EH (cell line): ENCODE results near the gene MRGPRF.
"Not testable (repeated sequence)": the region's sequence is repeated elsewhere in the genome, so short reads cannot be mapped to it uniquely, and the experiment has no call there.

Experiments used
- DNase-seq: peaks from one replicate; pipeline ENCODE4 v3.0.0-alpha.2; 2015; ENCODE audit warnings: low read depth

Gene MRGPRF

DNA sequence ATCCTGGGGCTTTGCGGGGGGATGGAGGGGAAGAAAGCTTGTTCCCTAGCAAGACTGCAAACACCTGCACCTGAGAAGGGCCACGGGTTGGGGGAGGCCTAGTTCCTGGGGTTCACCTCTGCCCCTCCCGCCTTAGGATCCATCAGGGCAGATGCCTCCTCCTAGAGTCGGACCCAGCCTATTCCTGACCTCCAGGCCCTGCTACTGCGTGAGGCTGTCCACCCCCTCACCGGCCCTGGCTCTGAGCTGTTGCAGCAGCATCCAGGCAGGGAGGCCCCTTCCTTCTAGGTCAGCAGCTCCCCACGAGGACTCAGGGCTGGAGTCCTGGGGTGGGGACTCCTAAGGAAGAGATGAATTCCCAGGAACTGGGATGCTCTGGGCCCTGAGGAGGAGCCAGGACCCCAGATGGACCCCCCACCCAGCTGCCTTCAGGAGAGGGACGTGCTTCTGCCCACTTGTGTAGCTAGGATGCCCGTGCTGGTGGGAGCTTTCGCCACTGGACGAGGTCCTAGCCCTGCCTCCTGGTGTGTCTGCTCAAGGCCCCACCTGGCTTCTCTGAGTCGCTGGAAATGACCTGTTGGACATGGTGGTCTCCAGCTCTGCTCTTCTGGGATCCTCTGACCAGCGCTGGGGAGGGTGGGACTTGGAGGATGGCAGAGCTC lies 10.3 kb downstream of the MRGPRF start:
- no peak for DNase-seq

DNA sequence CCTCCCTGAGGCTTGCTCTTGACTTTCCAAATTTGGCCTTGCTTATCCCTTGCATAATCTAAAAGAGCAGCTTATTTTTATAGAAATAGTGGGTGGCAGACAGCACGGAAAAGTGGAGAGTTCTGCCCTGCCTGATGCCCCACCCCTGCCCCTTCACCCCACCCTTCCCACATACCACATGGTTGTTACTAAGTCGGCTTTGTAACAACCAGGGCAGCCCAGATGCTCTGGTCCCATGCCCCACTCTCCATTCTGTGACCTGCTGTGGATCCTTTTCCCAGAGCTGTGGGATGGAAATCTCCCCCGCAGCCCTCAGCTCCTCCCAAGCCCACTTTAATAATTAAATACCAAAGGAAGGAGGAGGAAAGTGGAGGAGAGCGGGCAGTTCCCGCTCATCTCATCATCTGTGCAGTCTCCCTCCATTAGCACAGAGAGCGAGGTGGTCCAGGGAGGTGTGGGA lies 10.9 kb downstream of the MRGPRF start:
- peak; percentile 47 for DNase-seq

DNA sequence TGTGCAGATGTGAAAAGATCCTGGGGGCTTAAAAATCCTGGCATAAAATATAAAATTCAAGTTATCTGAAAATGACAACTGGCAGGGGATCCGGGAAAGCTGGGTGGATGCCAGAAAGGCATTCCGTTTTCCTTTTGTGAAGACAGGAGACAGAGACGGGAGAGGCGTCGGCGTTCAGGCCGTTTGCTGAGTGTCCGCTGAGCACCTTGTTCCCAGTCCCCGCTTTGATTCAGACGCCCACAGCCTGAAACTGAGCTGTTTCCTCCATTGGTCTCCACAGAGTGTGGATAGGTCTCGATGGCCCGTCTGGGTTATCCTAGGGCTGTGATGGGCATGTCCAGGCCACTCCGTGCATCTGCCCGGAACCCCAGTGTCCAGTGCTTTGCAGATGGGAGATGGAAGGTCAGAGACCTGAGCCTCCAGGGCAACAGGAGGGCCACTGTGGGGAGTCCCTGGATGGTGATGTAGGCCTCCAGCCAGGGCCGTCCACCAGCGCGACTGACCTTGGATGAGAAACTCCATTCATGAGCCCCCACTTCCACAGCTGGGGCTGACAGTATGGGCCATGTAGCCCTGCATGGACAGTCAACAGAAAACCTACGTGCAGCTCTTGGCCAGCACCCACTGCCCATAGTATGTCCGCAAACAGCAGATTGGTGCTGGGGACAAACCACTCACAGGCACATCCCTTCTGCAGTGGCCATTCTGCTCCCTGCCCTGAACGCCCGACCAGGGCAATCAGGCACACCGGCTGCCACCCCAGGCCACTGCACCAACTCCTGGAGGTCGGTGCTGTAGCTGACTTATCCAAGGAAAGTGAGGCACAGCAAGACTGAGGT lies 11.6 kb downstream of the MRGPRF start:
- no peak for DNase-seq

DNA sequence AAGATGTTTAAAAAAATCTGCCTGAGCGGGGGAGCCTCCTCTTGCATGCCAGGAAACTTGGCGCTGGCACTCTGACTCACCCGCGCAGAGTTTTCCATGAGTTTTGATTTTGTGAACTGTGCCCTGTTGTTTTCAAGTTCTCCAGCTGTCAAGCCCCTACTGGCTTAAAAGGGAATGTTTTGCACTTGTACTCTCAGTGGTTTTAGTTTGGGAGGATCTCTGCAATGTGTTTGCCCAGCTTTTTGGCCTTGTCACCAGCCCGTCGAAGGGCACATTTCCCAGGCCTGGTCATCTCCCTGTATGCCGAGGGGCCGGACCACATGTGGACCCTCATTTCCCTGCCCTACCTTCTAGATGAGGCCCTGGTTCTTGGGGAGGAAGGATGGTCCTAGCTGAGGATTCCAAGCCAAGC lies 12.2 kb downstream of the MRGPRF start:
- peak; percentile 87 for DNase-seq

DNA sequence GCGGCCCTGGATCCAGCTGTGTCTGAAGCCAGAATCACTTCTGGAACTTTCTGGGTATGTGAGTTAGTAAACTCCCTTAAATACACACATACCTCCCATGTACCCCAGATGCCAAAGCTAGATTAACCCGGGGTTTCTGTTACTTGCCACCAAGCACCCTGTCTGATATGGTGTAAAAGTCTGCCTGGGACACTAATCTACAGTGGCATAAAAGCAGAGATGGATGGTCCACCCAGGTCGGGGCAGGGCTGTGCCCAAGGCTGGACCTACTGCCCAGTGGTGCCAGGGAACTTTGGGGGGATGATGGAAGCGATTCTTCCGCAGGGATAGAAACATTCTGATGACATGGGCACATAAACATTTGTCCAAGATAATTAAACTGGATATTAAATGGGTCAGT lies 12.7 kb downstream of the MRGPRF start:
- no peak for DNase-seq

DNA sequence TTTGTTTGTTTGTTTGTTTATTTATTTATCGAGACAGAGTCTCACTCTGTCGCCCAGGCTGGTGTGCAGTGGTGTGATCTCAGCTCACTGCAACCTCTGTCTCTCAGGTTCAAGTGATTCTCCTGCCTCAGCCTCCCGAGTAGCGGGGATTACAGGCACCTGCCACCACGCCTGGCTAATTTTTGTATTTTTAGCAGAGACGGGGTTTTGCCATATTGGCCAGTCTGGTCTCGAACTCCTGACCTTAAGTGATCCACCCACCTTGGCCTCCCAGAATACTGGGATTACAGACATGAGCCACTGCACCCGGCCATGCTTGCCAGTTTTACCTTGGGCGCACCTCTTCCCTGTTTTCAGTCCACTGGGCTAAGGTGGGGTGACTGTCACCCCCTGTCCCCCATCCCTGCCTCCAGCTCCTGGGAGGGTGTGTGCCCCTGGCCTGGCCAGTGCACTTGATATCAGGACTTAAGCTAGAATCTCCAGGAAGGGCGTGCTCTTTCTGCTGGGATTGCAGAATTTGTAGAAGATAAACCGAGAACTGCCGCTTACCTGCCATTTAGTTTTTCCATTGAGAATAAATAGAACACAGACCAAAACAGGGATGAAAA lies 13.2 kb downstream of the MRGPRF start:
- not testable (repeated sequence) for DNase-seq

DNA sequence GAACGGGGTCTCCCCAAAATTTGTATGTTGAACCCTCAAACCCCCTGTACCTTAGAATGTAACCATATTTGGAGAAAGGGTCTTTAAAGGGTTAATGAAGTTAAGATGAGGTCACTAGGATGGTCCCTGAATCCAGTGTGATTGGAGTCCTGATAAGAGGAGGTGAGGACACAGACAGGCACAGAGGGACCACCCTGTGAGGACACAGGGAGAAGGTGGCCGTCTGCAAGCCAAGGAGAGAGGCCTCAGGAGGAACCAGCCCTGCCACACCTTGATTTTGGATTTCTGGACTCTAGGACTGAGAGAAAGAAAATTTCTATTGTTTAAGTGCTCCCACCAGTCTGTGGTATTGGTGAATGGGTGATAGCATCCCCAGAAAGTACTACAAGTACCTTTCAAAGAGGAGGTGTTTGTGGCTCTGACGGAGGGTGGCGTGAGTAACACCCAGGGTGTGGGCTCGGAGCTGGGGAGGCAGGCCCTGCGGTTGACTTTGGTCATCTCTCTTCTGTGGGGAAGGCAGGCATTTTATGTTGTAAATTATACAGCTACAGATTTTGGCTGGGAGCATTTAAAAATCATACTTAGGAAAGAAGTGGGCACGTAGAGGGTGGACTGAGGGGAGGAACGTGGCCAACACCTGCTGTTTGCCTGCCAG lies 13.8 kb downstream of the MRGPRF start:
- no peak for DNase-seq

DNA sequence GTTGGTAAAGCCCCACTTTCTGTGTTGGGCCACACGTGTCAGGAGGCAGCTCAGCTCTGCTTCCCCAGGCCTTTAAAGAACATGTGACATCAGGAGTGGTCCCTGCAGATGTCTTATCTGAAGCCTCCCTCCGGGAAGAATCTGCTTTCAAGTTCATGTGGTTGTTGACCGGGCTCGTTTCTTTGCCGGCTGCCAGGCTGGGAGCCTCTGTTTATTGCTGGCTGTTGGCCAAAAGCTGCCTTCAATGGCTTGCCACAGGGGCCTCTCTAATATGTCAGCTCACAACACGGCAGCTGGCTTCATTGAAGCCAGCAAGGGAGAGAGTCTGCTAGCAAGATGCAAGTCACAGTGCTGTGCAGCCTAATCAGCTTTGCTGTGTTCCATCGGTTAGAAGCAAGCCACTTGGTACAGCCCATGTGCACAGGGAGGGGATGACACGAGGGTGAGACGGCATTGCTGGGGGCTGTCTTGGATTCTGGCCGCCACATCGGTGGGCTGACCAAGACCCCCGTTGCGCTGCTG lies 14.6 kb downstream of the MRGPRF start:
- DNase-seq: peak; percentile 47

DNA sequence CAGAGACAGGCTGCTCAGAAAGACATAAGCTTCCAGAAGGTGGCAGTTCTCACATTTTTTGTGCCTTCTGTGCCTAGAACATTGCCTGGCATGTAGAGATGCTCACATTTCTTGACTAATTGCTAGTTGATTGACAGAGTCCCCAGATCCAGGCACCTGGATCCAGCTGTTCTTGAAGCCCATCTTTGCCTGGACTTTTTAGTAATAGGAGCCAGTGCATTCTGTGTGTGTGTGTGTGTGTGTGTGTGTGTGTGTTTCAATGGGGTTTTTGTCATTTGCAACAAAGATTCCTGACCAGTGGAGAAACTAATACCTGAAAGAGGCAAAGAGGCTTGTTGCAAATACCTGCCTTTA lies 15.1 kb downstream of the MRGPRF start:
- DNase-seq: no peak

DNA sequence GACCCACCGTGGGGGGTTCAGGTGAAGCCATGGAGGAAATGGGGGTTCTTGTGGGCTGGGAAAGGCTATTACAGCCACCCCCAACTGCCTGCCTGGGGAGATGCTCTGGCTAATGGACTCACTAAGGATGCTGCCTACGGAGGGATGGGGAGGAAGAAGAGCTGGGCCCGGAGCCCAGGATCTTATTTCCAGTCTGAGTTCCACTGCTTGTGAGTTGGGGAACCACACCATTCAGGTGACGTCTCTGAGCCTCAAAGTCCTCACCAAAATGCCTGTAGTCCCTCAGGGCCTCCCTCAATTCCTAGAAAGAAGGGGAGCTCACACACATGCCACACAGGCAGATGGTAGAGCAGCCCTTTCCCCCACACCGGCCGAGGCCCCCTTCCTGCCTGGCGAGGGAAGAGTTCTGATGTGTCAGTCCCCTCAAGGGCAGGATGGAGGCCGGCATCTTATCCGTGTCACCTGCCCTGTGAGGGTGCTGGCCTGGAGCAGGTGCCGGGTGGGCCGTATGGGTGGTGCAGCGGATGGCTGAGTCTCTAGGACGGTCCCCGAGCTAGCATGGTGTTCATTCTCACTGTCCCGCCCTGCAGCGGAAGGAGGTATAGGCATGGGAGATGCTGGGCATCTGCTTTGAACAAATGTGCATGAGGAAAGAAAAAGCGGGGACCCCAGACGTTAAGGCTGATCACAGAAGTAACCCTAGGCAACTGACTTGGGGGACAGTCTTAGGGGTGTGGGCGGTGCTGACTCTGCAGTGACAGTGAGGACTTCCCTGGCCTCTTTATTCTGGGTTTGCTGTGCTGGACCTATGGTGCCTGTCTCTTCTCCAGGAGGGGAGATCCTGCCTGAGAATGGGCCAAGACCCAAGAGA lies 15.7 kb downstream of the MRGPRF start:
- DNase-seq: no peak

DNA sequence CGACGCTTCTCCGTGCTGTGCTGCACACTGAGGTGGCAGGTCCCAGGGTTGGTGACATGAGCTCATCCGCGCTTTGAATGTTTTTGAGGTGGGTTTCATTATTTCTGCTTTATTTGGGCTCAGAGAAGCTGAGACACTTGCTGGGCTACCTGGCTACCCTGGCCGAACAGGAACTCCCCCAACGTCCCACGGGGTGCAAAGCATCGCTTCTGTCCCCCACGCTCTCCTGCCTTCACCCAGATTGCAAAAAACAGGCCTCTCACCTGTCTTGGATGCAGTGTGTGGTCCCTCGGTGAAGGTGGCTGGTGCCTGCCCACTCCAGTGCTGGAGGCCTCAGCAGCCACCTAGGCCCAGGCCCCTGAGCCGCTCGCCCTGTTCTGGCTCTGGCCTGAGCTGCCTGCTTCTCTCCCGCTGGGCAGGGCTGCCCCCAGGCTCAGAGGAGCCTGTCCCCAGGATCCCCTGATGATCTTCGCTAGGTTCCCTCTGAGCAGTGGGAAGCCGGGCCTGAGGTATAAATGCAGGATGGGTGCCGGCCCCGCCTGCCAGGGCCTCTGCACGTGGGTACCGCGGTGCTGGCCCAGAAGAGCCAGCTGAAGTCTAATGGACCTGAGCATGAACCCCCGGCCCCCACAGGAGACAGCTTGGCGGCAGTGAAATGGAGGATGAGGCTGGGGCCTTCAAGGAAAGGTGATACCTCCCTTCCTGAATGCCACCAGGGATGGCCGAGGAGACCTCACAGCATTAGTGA lies 16.5 kb downstream of the MRGPRF start:
- no peak for DNase-seq

DNA sequence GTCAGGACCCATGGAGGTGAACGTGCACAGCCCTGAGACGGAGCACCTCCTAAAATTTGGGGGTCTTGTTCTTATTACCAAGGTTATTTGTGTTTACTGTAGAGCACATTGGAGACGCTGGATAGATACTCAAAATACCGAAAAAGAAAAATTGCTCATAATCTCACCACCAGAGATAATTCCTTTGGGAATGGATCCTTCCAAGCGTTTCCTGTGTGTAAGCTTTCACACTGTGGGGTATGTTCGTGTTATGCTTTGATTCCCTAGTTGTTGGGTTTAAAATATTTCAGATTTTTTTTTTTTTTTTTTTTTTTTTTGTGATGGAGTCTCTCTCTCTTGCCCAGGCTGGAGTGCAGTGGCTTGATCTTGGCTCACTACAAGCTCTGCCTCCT lies 18.2 kb downstream of the MRGPRF start:
- no peak for DNase-seq

DNA sequence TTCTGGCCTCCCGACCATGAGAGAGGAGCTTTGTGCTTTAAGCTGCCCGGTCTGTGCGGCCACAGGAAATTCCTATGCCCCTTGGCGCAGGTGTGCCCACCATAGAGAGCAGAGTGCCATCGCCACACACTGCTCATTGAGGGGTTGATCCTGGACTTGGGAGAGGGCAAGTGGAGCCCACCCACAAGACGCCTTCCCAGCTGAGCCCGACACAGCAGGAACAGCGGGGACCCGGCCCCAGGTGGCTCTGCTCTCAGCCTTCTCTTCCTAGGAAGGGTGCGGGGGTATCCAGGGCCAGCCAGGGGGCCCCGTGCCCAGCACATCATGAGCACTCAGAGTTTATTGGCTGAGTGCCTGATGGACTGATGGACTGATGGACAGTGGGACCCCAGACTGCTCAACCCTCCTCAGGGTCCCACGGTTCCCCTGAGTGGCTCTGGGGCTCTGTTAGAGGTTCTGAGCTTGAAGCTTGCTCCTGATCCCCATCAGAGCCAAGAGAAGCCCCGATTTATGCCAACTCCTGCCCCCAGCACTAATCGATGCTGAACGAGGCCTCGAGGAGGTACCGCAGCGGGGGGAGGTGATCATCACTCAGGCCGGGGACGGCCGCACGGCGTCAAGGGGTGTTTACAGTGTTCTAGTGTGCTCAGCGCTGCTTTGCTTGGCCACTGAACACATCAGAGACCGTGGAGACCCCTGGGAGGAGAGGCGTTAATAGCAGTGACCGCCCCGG lies 18.7 kb downstream of the MRGPRF start:
- DNase-seq: no peak

DNA sequence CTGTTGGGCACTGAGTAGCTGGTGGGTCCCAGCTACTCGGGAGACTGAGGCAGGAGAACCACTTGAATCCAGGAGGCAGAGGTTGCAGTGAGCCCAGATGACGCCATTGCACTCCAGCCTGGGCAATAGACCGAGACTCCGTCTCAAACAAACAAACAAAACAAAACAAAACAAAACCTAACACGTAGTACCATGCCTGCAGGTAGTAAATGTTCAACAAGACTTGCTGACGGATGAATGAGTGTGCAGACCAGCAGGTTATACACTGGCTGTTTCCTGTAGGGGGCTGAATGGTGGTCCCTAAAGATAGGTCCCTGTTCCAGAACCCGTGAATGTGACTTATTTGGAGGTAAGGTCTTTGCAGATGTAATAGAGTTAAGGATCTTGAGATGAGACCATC lies 19.5 kb downstream of the MRGPRF start:
- DNase-seq: no peak

DNA sequence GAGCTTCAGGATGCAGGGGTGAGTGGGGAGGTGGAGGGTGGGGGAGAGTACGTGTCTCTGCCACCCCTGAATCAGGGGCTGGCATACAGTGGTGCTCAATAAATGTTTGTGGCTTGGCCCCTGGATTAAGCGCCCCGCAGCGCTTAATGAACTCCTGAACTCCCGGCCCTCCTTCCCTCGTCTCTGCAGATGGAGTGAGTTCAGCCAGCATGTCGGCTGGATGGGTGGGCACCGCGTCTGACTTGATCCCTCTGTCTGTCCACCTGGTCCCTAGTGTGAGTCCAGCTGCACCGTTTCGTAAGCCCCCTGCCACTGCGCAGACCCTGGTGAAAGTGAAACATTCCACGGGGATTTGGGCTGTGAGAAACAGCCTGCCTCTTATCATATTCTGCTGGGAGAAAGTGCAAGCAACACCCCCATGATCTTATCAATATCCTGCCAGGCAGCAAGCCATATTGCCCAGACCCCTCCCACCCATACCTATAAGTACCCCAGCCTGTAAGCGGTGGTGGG lies 20.2 kb downstream of the MRGPRF start:
- DNase-seq: no peak

DNA sequence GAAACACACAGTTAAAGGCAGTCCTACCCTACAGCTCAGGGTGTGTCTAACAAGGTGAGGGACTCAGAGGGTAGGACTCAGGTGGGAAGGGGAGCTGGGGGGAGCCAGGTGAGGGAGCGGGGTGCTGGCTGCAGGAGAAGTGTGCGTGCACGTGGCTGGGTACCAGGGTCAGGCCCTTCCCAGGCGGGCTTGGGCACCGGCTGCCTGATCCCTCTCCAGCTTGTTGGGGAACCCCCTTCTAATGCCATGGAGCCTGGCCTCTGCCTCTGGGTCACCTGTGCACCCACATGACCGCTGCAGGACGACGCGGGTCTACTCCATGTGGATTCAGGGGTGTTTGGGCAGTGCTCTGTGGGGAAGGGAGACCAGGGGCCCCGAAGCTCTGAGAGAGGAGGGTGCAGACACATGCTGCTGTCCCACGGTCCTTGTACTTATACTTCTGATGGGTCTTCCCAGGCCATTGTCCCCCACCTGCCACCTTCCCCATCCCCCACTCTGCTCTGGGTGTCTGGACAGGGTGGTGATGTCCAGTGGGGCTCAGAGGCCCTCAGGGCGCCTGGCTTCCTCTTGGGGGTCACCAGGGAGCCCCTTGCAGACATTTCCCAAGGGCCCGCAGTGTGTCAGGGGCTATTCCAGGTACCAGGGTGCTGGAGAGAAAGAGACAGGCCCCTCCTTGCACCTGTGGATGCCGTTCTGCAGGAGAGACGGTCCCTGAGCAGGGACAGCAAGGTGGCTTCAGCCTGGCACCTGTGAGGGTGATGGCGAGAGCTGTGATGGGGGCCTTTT lies 21.9 kb downstream of the MRGPRF start:
- DNase-seq: no peak

DNA sequence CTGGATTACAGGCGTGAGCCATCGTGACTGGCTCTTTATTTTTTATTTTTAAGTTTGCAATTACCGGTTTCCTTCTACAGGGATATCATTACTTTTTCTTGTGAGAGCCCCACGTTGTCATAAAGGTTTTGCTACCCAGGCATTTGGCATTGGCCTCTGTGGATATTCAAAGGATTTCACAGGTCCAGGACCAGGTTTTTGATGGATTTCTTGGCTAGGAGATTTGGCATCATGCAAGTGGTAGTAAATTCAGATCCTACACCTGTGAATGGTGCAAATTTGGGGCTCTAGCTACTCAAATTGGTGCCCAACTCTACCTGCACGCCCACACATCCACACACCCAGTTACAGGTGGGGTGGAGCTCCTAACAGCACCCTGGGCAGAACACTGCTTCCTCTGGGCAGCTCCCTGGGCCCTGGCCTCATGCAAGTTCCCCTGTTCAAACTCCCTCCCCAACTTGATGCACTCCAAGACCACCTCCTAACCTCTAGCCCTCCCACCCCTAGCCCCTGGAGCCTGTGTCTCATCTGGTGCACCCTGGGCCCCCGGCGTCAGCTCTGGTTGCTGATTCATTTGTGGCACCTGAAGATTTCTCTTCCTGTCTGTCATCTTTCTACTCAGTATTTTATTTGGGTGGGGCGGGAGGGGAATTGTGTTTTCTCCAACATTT lies 23.0 kb downstream of the MRGPRF start:
- DNase-seq: no peak

DNA sequence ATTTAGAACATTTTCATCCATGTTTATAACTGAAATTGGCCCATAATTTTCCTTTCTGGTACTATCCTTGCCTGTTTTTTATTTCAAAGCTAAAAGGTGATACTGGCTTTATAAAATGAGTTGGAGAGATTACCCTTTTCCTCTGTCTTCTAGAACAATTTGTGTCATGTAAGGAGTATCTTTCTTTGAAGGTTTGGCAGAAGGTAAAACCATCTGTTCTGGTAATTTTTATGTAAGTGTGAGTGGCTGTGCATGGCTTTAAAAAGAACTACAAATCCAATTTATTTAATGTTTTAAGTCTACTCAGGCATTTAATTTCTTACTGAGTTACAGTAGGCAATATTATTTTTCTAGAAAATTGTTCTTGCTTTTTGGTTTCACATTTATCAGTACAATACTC lies 24.6 kb downstream of the MRGPRF start:
- no peak for DNase-seq
